Activated T-helper 1 cell treated with anti-CD3 and anti-CD28 coated beads, Interleukin-12 subunit alpha, Interleukin-12 subunit beta, Interleukin-2, Interleukin-4 antibody, amounts not matched to agents 30 ng/mL and 10 ng/mL and 1 ng/mL, durations not matched to agents 14 hours and 24 hours and 36 hours (primary cell): Measurements from ENCODE around the gene IQCK. TPM values are rescaled to one million over a fixed set of nuclear protein-coding genes. Genes with fewer than 3 reads are reported as not detected.

ENCODE experiments used
- DNase-seq: peaks from one replicate; pipeline ENCODE4 v3.0.0; 2021; ENCODE audit warnings: low spot score
- H3K27ac Mint-ChIP-seq: one replicate; pipeline ENCODE4 v1.8.0; 2021; ENCODE audit warnings: mild to moderate bottlenecking, mixed read lengths
- H3K27me3 Mint-ChIP-seq: one replicate; pipeline ENCODE4 v1.8.0; 2022; ENCODE audit warnings: mild to moderate bottlenecking, moderate library complexity, mixed read lengths; ENCODE audit not compliant: insufficient read depth
- H3K36me3 Mint-ChIP-seq: one replicate; pipeline ENCODE4 v1.8.0; 2021; ENCODE audit warnings: low read depth, mixed read lengths
- H3K4me1 Mint-ChIP-seq: one replicate; pipeline ENCODE4 v1.8.0; 2021; ENCODE audit warnings: low read depth, mixed read lengths
- H3K4me3 Mint-ChIP-seq: one replicate; pipeline ENCODE4 v1.8.0; 2021; ENCODE audit warnings: mild to moderate bottlenecking, moderate library complexity, mixed read lengths
- H3K9me3 Mint-ChIP-seq: one replicate; pipeline ENCODE4 v1.8.0; 2021; ENCODE audit warnings: mixed read lengths
- intact Hi-C: fragments of 100-400 bp; cut with micrococcal nuclease; formaldehyde crosslinking; loops from one replicate; pipeline ENCODE4 v1.15.1; 2024
- total RNA-seq: library from RNA; stranded (reverse); gene quantifications from 2 replicates; pipeline ENCODE4 v1.2.3, GENCODE V29; 2022

The IQCK gene
- total RNA-seq, 1 donor from 2014 or later: 2.0 TPM

DNA sequence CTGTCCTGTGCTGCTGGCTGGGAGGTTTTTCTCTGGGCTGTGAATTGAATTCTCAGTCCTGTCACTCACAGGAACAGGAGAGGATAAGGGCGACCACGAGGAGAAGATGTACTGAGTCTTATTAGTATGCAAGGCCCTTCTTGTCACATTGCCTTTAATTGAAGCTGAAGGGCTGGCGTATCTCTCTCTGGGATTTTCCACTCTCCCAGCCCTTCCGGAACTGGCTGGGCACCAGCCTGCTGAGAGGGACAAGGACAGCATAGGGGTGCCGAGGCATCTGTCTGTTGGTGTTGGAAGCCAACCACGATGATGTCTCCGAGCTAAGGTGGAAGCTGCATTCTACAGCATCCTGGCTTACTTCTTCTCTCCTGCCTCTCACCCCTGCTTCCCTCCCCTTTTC lies 133.4 kb downstream of the IQCK start:
- intact Hi-C loops: no loop called here
- H3K27ac Mint-ChIP-seq: no peak overlapping the region
- H3K4me1 Mint-ChIP-seq: no peaks in the 10 kb centered on the region
- H3K4me3 Mint-ChIP-seq: no peak overlapping the region
- H3K36me3 Mint-ChIP-seq: no peaks in the 10 kb centered on the region
- no peaks in the 10 kb centered on the region for H3K9me3 Mint-ChIP-seq
- no peak for DNase-seq
- H3K27me3 Mint-ChIP-seq: no peaks in the 10 kb centered on the region

DNA sequence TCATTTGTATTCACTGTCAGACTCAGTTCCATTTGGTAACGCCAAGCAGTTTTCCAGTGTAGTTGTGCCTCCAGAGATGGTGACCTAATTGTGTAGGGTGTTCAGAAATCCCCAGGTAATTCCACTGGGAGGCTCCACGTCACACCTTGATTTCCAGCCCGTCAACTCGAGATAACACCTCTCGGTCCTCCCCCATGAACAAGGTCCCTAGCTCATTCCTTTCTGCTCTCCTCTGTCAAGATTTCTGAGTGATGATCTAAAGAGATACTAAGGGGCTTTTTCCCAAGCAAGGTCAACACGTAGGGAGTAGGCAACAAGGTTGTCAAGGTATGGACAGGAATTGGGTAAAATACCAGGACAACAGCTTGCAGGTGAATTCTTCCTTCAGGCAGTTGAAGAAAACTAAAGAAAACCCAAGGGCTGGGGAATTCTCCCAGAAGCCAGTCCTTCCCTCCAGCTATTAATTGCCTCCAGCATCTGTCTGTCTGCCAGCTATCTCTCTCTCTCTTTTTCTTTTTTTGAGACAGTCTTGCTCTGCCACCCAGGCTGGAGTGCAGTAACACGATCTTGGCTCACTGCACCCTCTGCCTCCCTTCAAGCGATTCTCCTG lies 135.2 kb downstream of the IQCK start:
- DNase-seq: no peak
- Mint-ChIP-seq H3K9me3 (no peaks in the 10 kb centered on the region), H3K36me3 (no peaks in the 10 kb centered on the region), H3K4me1 (no peaks in the 10 kb centered on the region), H3K27me3 (no peaks in the 10 kb centered on the region), H3K4me3 (no peak overlapping the region), H3K27ac (no peak overlapping the region)
- intact Hi-C loops: no loop called here

DNA sequence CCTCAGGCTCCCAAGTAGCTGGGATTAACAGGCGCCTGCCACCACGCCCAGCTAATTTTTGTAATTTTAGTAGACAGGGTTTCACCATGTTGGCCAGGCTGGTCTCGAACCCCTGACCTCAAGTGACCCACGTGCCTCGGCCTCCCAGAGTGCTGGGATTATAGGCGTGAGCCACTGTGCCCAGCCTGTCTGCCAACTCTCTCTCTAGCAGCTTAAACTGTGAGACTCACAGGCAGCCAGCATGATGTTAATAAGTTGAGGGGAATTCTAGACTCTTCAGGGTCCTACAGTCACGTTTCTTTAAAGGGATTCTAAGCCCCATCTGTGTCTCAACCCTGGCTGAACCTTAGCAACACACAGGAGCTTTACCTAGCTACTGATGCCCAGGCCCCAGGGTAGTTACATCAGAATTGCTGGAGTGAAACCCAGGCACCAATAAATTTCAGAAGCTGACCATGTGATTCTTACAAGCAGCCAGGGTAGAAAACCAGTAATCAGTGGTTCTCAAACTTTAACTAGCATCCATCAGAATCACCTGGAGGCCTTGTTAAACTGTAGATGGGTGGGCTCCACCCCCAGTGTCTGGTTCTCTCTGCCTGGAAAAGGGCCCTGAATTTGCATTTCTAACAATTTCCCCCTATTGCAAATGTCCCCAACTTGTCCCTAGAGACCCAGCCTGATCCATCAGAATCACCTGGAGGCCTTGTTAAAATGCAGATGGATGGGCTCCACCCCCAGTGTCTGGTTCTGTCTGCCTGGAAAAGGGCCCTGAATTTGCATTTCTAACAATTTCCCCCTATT lies 135.9 kb downstream of the IQCK start:
- Mint-ChIP-seq H3K27ac (no peak overlapping the region), H3K27me3 (no peaks in the 10 kb centered on the region), H3K9me3 (no peaks in the 10 kb centered on the region), H3K36me3 (no peaks in the 10 kb centered on the region), H3K4me3 (no peak overlapping the region), H3K4me1 (no peaks in the 10 kb centered on the region)
- intact Hi-C loops: no loop called here
- no peak for DNase-seq

DNA sequence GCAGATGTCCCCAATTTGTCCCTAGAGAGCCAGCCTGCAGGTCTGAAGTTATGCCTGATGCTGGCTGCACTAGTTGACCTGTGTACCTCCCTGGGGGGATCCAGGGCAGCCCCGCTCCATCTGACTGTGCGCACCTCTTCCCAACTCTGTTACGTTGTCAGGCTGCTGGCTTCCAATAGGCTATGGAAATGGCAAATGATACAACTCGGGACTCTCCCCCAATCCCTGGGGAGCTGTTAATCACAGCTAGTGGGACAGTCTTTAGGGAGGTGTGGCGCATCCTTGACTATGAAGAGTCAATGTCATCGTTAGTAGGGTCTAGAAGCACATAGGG lies 136.4 kb downstream of the IQCK start:
- no peaks in the 10 kb centered on the region for H3K4me1 Mint-ChIP-seq
- no peak overlapping the region for H3K27ac Mint-ChIP-seq
- H3K4me3 Mint-ChIP-seq: no peak overlapping the region
- H3K27me3 Mint-ChIP-seq: no peaks in the 10 kb centered on the region
- DNase-seq: no peak
- H3K36me3 Mint-ChIP-seq: no peaks in the 10 kb centered on the region
- intact Hi-C loops: no loop called here
- no peaks in the 10 kb centered on the region for H3K9me3 Mint-ChIP-seq

DNA sequence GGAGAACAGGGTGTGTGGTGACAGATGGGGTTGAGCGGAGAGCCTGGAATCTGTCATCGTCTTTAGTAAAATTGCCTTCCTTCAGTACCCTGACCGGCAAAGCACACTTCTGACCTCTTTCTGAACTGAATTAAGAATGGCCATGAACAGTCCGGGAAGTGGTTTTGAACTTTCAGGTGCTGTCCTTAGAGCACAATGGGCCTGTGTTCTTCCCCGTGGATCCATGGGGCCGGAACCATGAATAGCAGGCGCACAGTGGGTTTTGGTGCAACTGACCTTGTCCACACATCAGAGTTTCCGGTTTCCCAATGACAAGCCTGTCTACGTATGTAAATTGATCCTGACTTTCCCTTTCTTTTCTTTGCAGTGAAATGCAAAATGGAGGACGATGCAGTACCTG lies 138.0 kb downstream of the IQCK start:
- DNase-seq: no peak
- Mint-ChIP-seq H3K9me3 (no peaks in the 10 kb centered on the region), H3K4me3 (no peak overlapping the region), H3K36me3 (no peaks in the 10 kb centered on the region), H3K27ac (no peak overlapping the region), H3K4me1 (no peaks in the 10 kb centered on the region), H3K27me3 (no peaks in the 10 kb centered on the region)
- intact Hi-C loops: no loop called here

DNA sequence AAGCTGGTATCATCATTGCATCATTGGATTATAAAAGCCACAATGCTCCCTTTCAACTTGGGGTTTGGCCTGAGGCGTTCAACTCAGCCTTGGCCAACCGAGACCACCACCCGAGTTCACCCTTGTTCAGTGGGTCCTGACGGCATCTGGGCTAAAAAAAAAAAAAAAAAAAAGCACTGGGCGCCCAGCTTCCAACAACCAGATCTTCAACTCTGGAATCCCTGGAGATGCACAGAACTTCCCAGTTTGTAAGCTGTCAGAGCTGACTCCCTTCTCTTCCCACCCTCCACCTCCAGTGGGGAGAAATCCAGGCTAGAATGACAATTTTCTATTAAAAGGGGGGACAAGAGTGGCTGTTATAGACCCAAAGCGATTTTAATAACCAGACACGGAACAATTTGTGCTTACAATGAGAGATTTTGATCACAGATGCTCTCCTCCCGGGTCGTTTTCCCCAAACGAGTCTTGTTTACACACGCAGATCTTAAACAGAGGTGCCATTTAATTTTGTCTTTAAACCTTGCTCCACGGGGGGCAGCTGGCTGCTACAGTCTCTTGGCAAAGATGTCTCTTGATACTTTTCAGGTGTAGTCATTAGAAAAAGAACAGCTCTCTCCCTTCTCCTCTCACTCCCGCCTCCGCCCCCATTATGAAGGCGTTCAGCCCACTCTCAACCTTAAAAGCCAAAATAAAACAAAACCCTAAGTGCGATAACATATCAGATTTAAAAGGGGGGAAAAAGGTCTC lies 139.7 kb downstream of the IQCK start:
- Mint-ChIP-seq H3K36me3 (no peaks in the 10 kb centered on the region), H3K4me3 (no peak overlapping the region), H3K27me3 (no peaks in the 10 kb centered on the region), H3K27ac (no peak overlapping the region), H3K9me3 (no peaks in the 10 kb centered on the region), H3K4me1 (no peaks in the 10 kb centered on the region)
- DNase-seq: no peak
- intact Hi-C loops: no loop called here

DNA sequence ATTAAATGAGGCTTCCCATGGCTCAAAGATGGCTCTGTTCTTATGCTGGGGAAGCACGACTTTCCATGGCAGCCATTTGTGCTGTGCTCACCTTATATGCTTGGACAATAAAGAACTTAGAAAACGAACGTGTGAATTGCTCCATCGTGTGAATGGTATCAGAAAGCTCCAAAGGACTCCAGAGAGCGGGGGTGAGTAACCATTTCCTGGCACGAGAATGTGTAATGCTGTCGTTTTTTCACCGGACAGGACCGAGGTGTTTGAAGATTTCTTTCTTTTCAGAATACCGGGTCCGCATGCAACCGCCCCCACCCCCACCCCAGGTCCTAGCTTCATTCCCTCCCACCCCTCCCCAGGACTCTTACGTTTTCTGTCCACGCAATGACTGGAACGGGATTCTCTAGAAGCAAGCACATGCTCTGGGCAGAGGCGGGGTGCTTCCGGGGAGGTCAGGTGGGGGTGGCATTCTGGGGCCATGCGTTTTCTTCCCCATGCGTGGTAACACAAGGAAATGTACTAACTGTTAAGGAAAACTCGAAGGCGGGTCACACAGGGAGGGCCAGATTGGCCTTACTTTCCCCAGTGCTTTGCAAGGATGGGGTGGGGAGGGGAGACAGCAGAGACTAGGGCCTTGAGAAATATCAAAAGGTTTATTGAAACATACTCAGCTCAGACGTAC lies 140.4 kb downstream of the IQCK start:
- Mint-ChIP-seq H3K27me3 (no peaks in the 10 kb centered on the region), H3K4me1 (no peaks in the 10 kb centered on the region), H3K9me3 (no peaks in the 10 kb centered on the region), H3K27ac (no peak overlapping the region), H3K4me3 (no peak overlapping the region), H3K36me3 (no peaks in the 10 kb centered on the region)
- no peak for DNase-seq
- intact Hi-C loops: no loop called here

DNA sequence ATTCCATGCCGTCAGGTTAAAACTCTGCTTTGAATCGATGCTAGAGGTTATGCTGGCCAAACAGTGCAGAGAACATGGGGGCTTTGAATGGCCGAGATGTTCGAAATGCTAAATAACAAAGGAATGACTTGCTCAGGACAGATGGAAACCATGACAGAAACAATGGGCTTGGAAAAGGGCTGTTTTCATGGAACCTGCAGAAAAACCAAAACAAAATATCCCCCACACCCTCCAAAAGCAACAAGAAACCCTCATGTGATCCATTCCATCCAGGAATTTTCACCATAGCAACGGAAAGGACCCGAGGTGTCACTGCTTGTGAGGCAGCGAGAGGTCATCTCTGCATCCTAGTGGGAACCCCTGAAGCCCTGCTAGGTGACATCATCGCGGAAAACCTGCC lies 141.1 kb downstream of the IQCK start:
- no peaks in the 10 kb centered on the region for H3K27me3 Mint-ChIP-seq
- H3K27ac Mint-ChIP-seq: no peak overlapping the region
- H3K4me1 Mint-ChIP-seq: no peaks in the 10 kb centered on the region
- intact Hi-C loops: no loop called here
- no peak for DNase-seq
- no peaks in the 10 kb centered on the region for H3K9me3 Mint-ChIP-seq
- H3K4me3 Mint-ChIP-seq: no peak overlapping the region
- no peaks in the 10 kb centered on the region for H3K36me3 Mint-ChIP-seq

DNA sequence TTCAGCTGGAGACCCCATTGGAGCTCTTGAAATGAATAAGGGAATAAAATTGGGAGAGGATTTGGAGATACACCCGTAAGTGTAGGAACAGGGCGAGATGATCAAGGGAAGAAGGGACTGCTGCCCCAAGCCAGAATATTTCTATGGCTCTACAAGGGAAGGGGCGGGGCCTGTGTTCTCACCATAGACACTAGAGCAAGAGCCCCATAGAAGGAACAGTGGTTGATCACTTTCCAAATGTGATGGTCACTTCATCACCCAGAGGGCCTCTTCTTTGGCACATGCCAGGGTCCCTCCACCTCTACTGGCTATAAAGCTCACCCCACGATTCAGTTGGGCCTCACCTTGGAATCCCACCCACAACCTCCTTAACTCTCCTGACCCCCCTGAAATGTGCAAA lies 141.5 kb downstream of the IQCK start:
- H3K27me3 Mint-ChIP-seq: no peaks in the 10 kb centered on the region
- no peaks in the 10 kb centered on the region for H3K4me1 Mint-ChIP-seq

DNA sequence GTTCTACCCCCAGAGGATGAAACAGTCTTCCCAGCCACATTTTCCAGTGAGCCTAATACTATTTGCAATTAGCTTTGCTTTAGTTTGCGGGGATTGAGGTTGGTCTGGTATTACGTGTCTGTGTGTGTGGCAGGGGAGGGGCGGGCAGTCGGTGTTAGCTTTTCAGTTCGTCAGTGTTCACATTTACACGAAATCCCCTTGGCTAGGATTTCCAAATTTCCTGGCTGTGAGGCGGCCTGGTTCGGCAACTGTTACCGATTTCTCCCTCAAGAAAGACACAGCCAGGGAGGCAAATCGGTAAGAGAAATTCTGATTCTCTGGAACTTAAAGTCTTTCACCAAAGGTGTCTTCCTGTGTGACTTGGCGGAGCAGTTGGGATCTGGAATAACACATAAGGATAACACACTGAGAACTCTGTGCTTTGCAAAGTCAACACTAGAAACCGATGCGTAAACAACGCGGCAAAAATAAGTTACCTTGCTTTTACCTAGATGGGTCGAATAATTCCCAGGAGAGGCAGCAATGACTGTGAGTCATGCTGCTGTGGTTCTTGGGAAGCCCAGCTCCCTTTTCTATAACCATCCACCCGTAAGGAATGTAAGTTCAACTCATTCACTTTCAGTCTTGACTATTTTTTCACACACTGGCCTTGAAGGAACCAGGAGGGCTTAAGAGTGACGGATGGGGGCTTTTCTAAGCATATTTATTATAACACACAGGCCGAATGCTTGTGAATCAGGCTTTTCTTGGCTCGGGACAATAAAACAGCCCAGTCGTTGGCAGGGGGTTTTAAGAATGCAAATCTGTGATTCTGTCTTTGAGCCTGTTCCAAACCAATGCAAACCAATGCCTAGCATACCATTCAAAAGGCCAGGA lies 142.3 kb downstream of the IQCK start:
- Mint-ChIP-seq H3K9me3 (no peaks in the 10 kb centered on the region), H3K27ac (no peak overlapping the region), H3K27me3 (no peaks in the 10 kb centered on the region), H3K36me3 (no peaks in the 10 kb centered on the region), H3K4me1 (no peaks in the 10 kb centered on the region), H3K4me3 (no peak overlapping the region)
- DNase-seq: no peak
- intact Hi-C loops: no loop called here

More for the DNA sequence above, 141.5 kb downstream of the IQCK start:
- intact Hi-C loops: no loop called here
- Mint-ChIP-seq H3K27ac (no peak overlapping the region), H3K36me3 (no peaks in the 10 kb centered on the region), H3K4me3 (no peak overlapping the region), H3K9me3 (no peaks in the 10 kb centered on the region)
- no peak for DNase-seq

DNA sequence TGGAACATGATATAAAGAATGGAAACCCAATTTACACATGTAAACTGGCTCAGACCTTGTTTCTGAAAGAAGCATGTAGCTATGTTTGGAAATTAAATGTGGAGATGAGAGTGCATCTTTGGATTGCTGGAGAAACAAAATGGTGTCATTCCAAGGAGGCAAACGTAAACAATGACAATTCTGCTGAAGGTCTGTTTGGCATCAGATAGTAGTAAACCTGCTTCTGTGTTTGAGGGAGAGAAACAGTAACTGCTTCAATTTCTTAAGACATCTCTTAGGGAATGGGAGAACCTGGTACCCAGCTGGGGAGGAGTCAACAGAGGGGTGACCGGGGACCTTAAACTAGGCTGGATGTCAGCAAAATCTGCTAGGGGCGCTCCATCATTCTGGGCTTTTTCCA lies 143.1 kb downstream of the IQCK start:
- Mint-ChIP-seq H3K4me3 (no peak overlapping the region), H3K27ac (no peak overlapping the region), H3K36me3 (no peaks in the 10 kb centered on the region), H3K27me3 (no peaks in the 10 kb centered on the region), H3K4me1 (no peaks in the 10 kb centered on the region), H3K9me3 (no peaks in the 10 kb centered on the region)
- DNase-seq: no peak
- intact Hi-C loops: no loop called here

DNA sequence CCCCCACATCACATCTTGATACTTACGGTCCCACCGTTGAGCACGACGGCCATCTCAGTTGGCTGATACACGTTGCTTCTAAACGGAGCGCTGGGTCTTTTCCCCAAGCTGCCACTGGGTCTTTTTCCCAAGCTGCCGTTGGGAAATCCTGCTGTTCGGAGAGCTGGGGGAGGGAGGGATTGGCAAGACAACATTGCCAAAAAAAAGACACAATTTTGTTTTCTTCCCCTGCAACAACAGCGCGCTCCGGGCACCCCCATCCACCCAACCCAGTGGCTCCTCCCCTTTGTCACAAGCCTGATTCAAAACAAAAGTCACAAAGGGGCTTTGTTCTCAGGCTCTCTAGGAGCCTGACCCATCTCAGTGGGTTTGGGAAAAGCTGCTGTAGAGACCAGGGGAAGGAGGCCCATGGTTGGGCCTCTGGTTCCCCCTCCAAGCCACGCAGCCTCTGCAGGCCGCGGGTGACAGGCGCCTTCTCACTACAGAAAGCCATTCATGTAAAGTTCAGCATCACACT lies 143.8 kb downstream of the IQCK start:
- DNase-seq: no peak
- H3K9me3 Mint-ChIP-seq: no peaks in the 10 kb centered on the region
- no peaks in the 10 kb centered on the region for H3K4me1 Mint-ChIP-seq
- H3K27ac Mint-ChIP-seq: no peak overlapping the region
- H3K36me3 Mint-ChIP-seq: no peaks in the 10 kb centered on the region
- H3K27me3 Mint-ChIP-seq: no peaks in the 10 kb centered on the region
- H3K4me3 Mint-ChIP-seq: no peak overlapping the region
- intact Hi-C loops: no loop called here
